ENCODE data around the gene BCL2L13.
"Not testable (repeated sequence)": the region's sequence is repeated elsewhere in the genome, so short reads cannot be mapped to it uniquely, and the experiment has no call there.

Gene BCL2L13

DNA sequence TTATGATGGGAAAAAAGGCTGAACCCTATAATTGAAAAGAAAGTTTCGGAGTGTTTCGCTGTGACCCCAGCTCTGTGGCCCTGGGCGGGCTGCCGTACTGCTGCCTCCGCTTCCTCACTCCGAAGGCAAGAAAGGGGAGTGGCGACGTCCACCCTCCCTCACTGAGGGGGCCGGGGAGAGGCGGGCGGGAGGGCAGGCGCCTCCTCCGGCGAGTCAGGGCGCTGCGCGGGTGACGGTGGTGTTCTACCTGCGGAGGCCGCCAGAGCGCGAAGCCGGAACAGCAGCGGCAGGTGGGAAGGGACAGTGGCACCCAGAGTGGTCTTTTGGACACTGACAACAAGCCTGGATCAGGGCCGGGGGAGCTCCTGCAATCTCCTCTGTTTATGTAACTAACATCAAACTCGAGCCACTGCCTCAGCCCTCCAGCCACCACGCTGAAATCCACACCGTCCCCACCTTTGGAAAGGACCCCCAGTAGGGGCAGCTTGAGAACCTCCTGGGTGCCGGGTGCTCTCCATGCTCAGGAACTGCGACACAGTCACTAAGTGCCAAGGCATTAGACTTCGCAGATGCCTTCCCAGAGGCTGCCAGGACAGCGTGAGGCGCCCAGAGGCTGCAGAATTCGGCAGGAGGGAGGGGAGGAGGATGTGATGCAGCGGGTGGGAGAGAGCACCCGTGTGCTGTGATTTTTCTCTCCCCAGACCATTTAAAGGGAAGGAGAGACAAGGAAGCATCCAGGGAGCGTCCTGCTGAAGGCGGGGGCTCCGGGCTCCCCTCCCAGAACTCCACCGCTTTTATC, 110.2 kb downstream of the BCL2L13 start:
- no peak for TF ChIP-seq ZNF274 (IDR thresholded peaks at IDR 0.05; ENCODE audit: low read depth, low read length)
- TF ChIP-seq SUZ12 (IDR thresholded peaks at IDR 0.05; ENCODE audit: extremely low read depth, insufficient read depth, insufficient read length): no peak
- TF ChIP-seq YY1 (IDR thresholded peaks at IDR 0.05; ENCODE audit: insufficient read depth, insufficient read length): no peak

DNA sequence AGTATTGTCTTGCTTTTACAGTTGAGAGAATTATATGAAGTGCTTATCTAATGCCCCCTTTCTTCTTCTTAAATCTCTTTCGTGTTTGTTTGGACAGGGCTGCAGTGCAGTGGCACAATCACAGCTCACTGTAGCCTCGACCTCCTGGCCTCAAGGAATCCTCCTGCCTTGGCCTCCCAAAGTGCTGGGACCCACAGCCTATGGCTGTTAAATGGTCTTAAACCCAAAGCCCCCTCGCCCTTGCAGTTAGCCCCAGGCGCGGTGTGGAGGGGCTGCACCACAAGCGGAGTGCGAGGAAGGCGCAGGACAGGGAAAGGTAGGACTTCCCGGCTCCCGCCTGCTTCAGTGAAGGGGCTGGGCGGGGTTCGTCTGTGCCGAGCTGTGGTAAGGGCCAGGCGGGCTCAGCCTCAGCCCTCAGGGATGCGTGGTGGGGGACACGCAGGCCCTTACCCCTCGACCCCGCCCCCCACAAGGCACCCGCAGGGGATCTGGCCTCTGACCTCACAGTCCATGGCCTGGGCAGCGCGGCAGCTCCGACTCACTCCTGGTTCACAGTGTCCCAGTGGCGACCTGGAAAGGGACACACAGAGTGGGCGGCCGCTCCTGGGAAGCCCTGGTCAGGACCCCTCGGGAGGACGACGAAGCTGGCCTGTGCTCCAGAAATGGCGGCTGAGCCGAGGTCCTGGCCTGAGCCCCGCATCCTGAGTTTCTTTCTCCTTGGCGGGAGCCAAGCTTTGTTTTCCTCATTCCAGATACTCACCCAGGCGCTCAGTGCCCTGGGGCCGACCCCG, 111.2 kb downstream of the BCL2L13 start:
- TF ChIP-seq YY1 (IDR thresholded peaks at IDR 0.05; ENCODE audit: insufficient read depth, insufficient read length) (no peak), SUZ12 (IDR thresholded peaks at IDR 0.05; ENCODE audit: extremely low read depth, insufficient read depth, insufficient read length) (no peak), ZNF274 (IDR thresholded peaks at IDR 0.05; ENCODE audit: low read depth, low read length) (no peak)
- no peaks in the 10 kb centered on the region for H3K27me3 ChIP-seq (ENCODE audit: insufficient read depth, insufficient read length)
- no peaks in the 10 kb centered on the region for H3K4me1 ChIP-seq (ENCODE audit: insufficient read depth, insufficient read length)
- H3K4me3 ChIP-seq (ENCODE audit: insufficient read length, low read depth): no peak overlapping the region
- DNase-seq (ENCODE audit: low read depth, low spot score): no peak
- H3K9ac ChIP-seq (ENCODE audit: insufficient read length, low read depth): no peak overlapping the region
- H3K9me3 ChIP-seq (ENCODE audit: insufficient read depth, low read length): no peaks in the 10 kb centered on the region
- no peaks in the 10 kb centered on the region for H3K36me3 ChIP-seq (ENCODE audit: insufficient read depth, insufficient read length, low read length)

More for the DNA sequence above, 110.2 kb downstream of the BCL2L13 start:
- no peak for DNase-seq (ENCODE audit: low read depth, low spot score)
- no peak overlapping the region for H3K9ac ChIP-seq (ENCODE audit: insufficient read length, low read depth)
- no peaks in the 10 kb centered on the region for H3K36me3 ChIP-seq (ENCODE audit: insufficient read depth, insufficient read length, low read length)
- no peaks in the 10 kb centered on the region for H3K9me3 ChIP-seq (ENCODE audit: insufficient read depth, low read length)
- no peak overlapping the region for H3K4me3 ChIP-seq (ENCODE audit: insufficient read length, low read depth)
- no peaks in the 10 kb centered on the region for H3K27me3 ChIP-seq (ENCODE audit: insufficient read depth, insufficient read length)
- H3K4me1 ChIP-seq (ENCODE audit: insufficient read depth, insufficient read length): peaks cover 5% of the 10 kb centered on the region

DNA sequence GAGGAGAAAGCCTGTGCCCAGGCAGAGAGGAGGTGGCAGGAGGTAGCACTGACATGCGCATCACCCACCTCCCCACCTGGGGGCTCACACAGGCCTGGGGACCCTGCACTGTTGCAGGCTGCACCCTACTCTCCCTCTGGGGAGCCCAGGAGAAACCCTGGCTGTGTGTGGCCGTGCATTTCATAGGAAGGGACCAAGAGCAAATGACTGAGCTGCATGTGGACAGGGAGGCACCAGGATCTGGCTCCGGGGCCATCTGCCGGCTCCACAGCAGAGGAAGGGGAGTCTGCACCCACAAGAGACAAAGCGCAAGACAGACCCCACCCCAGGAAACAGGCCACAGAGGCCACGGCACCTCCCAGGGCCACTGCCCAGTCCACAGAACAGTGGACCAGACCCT, 113.0 kb downstream of the BCL2L13 start:
- no peak for TF ChIP-seq SUZ12 (IDR thresholded peaks at IDR 0.05; ENCODE audit: extremely low read depth, insufficient read depth, insufficient read length)
- H3K27me3 ChIP-seq (ENCODE audit: insufficient read depth, insufficient read length): no peaks in the 10 kb centered on the region
- H3K36me3 ChIP-seq (ENCODE audit: insufficient read depth, insufficient read length, low read length): no peaks in the 10 kb centered on the region
- H3K9me3 ChIP-seq (ENCODE audit: insufficient read depth, low read length): no peaks in the 10 kb centered on the region
- no peak for DNase-seq (ENCODE audit: low read depth, low spot score)
- no peaks in the 10 kb centered on the region for H3K4me1 ChIP-seq (ENCODE audit: insufficient read depth, insufficient read length)
- no peak overlapping the region for H3K9ac ChIP-seq (ENCODE audit: insufficient read length, low read depth)
- H3K4me3 ChIP-seq (ENCODE audit: insufficient read length, low read depth): no peak overlapping the region

DNA sequence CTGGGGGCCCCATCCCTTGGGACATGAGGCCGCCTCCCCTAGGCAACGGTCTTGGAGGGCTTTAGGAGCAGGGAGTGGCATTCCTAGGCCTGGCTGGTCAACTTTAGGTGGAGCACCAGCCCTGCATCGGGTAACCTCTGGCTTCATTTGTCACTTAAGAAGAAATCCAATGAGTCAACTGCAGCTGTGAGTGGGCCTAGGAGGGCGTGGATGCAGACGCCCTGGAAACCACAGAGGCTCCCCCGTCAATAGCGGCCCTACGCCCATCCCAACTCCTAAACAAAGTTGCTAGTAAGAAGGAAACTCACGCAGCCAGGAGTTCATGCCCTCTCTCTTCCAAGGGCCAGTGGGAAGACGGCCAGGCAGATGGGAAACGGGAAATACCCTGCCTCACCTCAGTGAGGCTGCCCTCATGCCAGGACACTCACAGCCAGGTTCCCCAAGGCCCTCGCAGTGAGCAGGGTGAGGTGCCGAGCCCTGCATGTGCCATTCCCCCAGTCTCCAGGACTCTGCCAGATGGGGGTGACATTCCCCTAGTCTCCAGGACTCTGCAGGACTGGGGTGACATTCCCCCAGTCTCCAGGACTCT, 114.9 kb downstream of the BCL2L13 start:
- H3K4me1 ChIP-seq (ENCODE audit: insufficient read depth, insufficient read length): no peaks in the 10 kb centered on the region
- no peaks in the 10 kb centered on the region for H3K9me3 ChIP-seq (ENCODE audit: insufficient read depth, low read length)
- H3K9ac ChIP-seq (ENCODE audit: insufficient read length, low read depth): no peak overlapping the region
- no peaks in the 10 kb centered on the region for H3K27me3 ChIP-seq (ENCODE audit: insufficient read depth, insufficient read length)
- TF ChIP-seq YY1 (IDR thresholded peaks at IDR 0.05; ENCODE audit: insufficient read depth, insufficient read length) (no peak), ZNF274 (IDR thresholded peaks at IDR 0.05; ENCODE audit: low read depth, low read length) (no peak), SUZ12 (IDR thresholded peaks at IDR 0.05; ENCODE audit: extremely low read depth, insufficient read depth, insufficient read length) (no peak)
- no peak for DNase-seq (ENCODE audit: low read depth, low spot score)
- H3K36me3 ChIP-seq (ENCODE audit: insufficient read depth, insufficient read length, low read length): no peaks in the 10 kb centered on the region
- H3K4me3 ChIP-seq (ENCODE audit: insufficient read length, low read depth): no peak overlapping the region

DNA sequence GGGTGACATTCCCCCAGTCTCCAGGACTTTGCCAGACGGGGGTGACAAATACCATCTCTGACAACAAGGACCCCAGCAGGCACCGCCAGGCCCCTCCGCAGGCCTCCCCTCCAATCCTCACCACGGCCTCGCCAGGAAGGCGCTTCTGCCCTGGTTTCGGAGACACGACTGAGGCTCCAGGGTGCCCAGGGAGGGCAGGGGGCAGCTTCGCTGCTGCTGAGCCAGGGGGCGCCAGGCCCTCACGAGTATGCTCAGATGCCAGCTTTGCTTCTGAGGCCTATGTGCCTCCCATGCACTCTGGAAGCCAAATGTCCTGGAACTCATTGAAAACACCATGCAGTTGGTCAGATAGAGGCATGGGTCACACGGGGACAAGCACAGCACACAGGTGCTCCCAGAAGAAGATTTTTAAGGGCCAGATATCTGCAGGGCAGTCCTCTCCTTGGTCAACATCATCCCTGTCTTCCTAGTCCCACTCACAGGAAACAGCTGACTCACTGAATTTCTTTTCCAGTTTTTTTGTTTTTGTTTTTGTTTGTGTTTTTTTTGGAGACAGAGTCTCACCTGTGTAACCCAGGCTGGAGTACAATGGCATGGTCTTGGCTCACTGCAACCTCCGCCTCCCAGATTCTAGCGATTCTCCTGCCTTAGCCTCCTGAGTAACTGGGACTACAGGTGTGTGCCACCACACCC, 115.8 kb downstream of the BCL2L13 start:
- Histone ChIP-seq H3K4me1 (ENCODE audit: insufficient read depth, insufficient read length) (no peaks in the 10 kb centered on the region), H3K27me3 (ENCODE audit: insufficient read depth, insufficient read length) (no peaks in the 10 kb centered on the region), H3K36me3 (ENCODE audit: insufficient read depth, insufficient read length, low read length) (no peaks in the 10 kb centered on the region), H3K4me3 (ENCODE audit: insufficient read length, low read depth) (no peak overlapping the region), H3K9ac (ENCODE audit: insufficient read length, low read depth) (no peak overlapping the region), H3K9me3 (ENCODE audit: insufficient read depth, low read length) (no peaks in the 10 kb centered on the region)
- no peak for DNase-seq (ENCODE audit: low read depth, low spot score)
- TF ChIP-seq ZNF274 (IDR thresholded peaks at IDR 0.05; ENCODE audit: low read depth, low read length) (no peak), YY1 (IDR thresholded peaks at IDR 0.05; ENCODE audit: insufficient read depth, insufficient read length) (no peak), SUZ12 (IDR thresholded peaks at IDR 0.05; ENCODE audit: extremely low read depth, insufficient read depth, insufficient read length) (no peak)

DNA sequence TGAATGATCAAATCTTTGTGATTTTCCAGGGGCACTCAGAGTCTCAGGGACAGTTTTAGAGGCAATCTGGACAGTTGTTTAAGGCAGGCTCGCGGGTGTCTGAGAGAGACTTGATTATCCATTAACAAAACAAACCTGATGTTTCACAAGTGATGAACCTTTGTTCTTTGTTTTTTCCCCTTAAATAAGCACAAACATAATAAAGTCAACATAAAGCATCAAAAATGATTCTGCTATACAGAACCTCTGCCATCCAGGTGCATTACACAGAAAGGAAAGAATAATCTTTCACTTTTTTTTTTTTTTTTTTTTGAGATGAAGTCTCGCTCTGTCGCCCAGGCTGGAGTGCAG, 122.6 kb downstream of the BCL2L13 start:
- TF ChIP-seq YY1 (IDR thresholded peaks at IDR 0.05; ENCODE audit: insufficient read depth, insufficient read length) (no peak), ZNF274 (IDR thresholded peaks at IDR 0.05; ENCODE audit: low read depth, low read length) (no peak), SUZ12 (IDR thresholded peaks at IDR 0.05; ENCODE audit: extremely low read depth, insufficient read depth, insufficient read length) (no peak)

DNA sequence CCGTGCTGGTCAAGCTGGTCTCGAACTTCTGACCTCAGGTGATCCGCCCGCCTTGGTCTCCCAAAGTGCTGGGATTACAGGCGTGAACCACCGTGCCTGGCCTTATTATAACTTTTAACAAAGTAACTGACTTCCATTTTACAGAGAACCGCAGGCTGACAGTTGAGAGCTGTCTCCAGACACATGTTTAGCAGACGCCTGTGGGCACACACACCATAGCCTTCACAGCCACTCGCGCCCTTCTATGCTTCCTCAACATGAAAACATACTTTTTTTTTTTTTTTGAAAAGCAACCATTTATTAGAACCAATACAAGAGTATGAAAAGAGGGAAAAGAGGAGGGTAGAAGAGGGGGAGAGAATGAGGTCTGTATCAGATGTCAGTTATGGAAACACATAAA, 124.9 kb downstream of the BCL2L13 start:
- not testable (repeated sequence) for H3K36me3 ChIP-seq (ENCODE audit: insufficient read depth, insufficient read length, low read length); DNase-seq (ENCODE audit: low read depth, low spot score); H3K9ac ChIP-seq (ENCODE audit: insufficient read length, low read depth)

More for the DNA sequence above, 122.6 kb downstream of the BCL2L13 start:
- no peak overlapping the region for H3K4me3 ChIP-seq (ENCODE audit: insufficient read length, low read depth)
- H3K4me1 ChIP-seq (ENCODE audit: insufficient read depth, insufficient read length): no peaks in the 10 kb centered on the region
- DNase-seq (ENCODE audit: low read depth, low spot score): no peak
- no peaks in the 10 kb centered on the region for H3K27me3 ChIP-seq (ENCODE audit: insufficient read depth, insufficient read length)
- H3K36me3 ChIP-seq (ENCODE audit: insufficient read depth, insufficient read length, low read length): no peaks in the 10 kb centered on the region
- H3K9me3 ChIP-seq (ENCODE audit: insufficient read depth, low read length): no peaks in the 10 kb centered on the region
- no peak overlapping the region for H3K9ac ChIP-seq (ENCODE audit: insufficient read length, low read depth)

More for the DNA sequence above, 124.9 kb downstream of the BCL2L13 start:
- H3K4me3 ChIP-seq (ENCODE audit: insufficient read length, low read depth); H3K9me3 ChIP-seq (ENCODE audit: insufficient read depth, low read length); H3K4me1 ChIP-seq (ENCODE audit: insufficient read depth, insufficient read length); H3K27me3 ChIP-seq (ENCODE audit: insufficient read depth, insufficient read length): not testable (repeated sequence)
